Hippocampal formation (tissue), 2 donors: ENCODE results near the gene SUMO2.

ENCODE experiments used
- DNase-seq, 2 donors: peaks; one replicate each; lab custom pipeline; 2025; lab: John Stamatoyannopoulos, UW

SUMO2 gene

DNA sequence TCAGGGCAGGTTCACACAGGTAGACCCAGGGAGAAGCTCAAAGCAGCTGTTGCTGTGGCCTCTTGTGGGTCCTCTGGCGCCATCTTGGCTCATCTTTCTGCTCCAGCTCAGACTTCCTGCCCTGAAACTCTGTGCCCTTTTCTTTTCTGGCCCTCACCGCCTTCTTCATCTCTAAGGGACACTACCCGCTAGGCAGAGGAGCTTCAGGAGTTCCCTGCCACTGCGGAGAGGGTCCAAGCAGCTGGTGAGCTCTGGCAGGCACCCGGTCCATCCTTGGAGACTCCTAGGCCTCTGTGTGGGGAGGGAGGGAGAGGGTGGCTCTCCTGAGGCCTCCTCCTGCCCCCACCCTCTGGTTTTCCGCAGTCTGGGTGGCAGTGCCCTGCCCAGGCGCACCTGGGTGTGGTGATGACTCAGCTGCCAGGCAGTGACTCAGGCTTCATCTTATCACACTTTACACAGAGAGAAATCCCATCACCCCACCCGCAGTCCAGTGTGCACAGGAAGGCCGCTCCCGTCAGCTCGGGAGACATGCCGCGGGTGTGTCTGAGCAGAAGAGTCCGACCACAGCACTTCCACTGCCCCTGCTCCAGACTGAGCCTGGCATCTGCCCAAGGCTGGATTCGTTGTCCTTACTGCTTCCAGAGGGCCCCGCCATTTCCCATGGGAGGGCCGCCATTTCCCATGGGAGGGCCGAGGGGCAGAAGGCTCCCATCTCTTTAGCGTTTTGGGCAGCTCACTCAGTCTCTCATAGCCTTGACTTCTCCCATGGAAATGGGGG, 58.5 kb downstream of the SUMO2 start:
- DNase-seq = no peak

DNA sequence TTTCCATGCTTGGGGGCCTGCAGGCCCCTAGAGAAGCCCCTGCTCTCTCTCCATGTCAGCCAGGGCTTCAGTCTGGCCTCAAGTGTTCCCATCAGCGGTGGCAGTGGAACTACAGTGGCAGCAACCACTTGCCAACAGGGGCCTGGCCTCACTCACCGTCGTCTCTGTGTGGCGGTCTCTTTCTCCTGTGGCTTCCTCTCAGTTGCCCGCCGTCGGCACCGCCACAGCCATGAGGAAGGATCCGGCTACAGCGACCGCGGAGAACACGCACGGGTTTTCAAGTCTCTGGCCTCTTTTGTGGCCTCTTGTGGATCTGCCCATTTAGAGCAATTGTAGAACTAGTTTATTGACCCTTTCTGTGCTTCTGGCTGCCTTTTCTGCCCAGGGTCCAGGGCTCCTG, 64.5 kb downstream of the SUMO2 start:
- DNase-seq = no peak

DNA sequence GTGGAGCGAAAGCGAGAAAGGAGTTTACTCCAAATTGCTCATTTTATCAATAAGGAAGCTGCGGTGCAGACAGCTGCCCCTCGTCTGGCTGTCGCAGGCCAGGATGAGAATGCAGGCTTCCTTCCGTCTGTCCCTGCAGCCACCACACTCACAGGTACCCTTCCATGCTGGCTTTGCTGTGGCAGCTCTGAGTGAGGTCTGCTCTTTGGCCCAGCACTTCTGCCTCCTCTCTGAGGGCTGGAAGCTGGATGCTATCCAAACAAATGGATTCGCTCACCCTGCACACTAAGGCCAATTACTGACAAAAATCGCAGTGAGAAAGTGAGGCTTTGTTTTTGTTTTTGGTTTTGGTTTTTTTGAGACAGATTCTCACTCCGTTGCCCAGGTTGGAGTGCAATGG, 66.0 kb downstream of the SUMO2 start:
- no peak for DNase-seq
